RWPE2 (cell line): ENCODE measurements around the gene FAU.

Experiments
- ATAC-seq: fragments of 200-7000 bp; cut with Tn5 transposase; 3 replicates; pipeline ENCODE4 v1.9.1; 2021; ENCODE audit warnings: low read depth
- DNase-seq: peaks from one replicate; pipeline ENCODE4 v3.0.0-alpha.2; 2020; ENCODE audit warnings: low spot score
- H3K27ac ChIP-seq: fragments of 450-650 bp; 2 replicates; pipeline ENCODE4 v1.5.1; 2017; ENCODE audit warnings: mild to moderate bottlenecking; ENCODE audit not compliant: poor library complexity, severe bottlenecking
- H3K27me3 ChIP-seq: fragments of 250-450 bp; sonication (Bioruptor Pico); 2 replicates; pipeline ENCODE4 v1.5.1; 2021; ENCODE audit warnings: mild to moderate bottlenecking, moderate library complexity; ENCODE audit not compliant: insufficient read depth, poor library complexity, severe bottlenecking
- H3K36me3 ChIP-seq: fragments of 250-450 bp; sonication (Bioruptor Pico); 2 replicates; pipeline ENCODE4 v1.5.1; 2020; ENCODE audit warnings: low read depth, mild to moderate bottlenecking, moderate library complexity
- H3K4me1 ChIP-seq: fragments of 250-450 bp; sonication (Bioruptor Pico); 2 replicates; pipeline ENCODE4 v1.5.1; 2021; ENCODE audit warnings: mild to moderate bottlenecking, moderate library complexity; ENCODE audit not compliant: insufficient read depth, poor library complexity, severe bottlenecking
- H3K4me3 ChIP-seq: fragments of 250-450 bp; sonication (Bioruptor Pico); 2 replicates; pipeline ENCODE4 v1.5.1; 2021; ENCODE audit warnings: mild to moderate bottlenecking, moderate library complexity; ENCODE audit not compliant: severe bottlenecking
- H3K9me3 ChIP-seq: fragments of 250-450 bp; sonication (Bioruptor Pico); 2 replicates; pipeline ENCODE4 v1.5.1; 2021; ENCODE audit warnings: mild to moderate bottlenecking, moderate library complexity; ENCODE audit not compliant: severe bottlenecking
- CTCF ChIP-seq: fragments of 450-650 bp; IDR thresholded peaks from one replicate; pipeline ENCODE4 v1.5.1; 2017; ENCODE audit warnings: mild to moderate bottlenecking, moderate library complexity; ENCODE audit not compliant: poor library complexity, severe bottlenecking

Gene FAU

DNA sequence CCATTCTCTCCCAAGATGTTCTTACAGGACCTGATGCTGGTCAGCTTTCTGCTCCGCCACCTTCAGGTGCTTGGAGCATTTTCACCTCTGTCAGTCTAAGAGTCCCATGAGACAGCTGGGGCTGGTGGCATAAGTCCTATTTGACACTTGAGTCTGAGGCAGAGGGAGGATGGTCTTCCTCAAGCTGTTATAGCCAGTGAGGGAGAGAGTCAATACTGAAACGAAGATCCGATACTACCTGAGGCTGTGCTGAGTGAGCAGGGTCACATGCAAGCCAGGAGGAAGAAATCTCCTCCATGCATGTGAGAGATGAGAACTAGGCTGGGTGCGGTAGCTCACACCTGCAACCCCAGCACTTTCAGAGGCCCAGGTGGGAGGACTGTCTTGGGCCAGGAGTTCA, 32.3 kb downstream of the FAU start:
- ATAC-seq: no peak
- Histone ChIP-seq H3K4me1 (peaks cover 6% of the 10 kb centered on the region), H3K4me3 (no peak overlapping the region), H3K27me3 (no peaks in the 10 kb centered on the region), H3K36me3 (peaks cover 23% of the 10 kb centered on the region), H3K9me3 (no peaks in the 10 kb centered on the region), H3K27ac (no peak overlapping the region)
- no peak for DNase-seq
- no peak for TF ChIP-seq CTCF

- no peak for ATAC-seq
- H3K36me3 ChIP-seq: peaks cover 27% of the 10 kb centered on the region
- H3K4me3 ChIP-seq: no peak overlapping the region
- H3K9me3 ChIP-seq: no peaks in the 10 kb centered on the region
- no peaks in the 10 kb centered on the region for H3K27me3 ChIP-seq
- DNase-seq: no peak
- no peak overlapping the region for H3K27ac ChIP-seq
- H3K4me1 ChIP-seq: peaks cover 8% of the 10 kb centered on the region
- no peak for TF ChIP-seq CTCF
Measured at GRCh38 chr11:65087827-65088226, 34.1 kb downstream of the FAU start.

DNA sequence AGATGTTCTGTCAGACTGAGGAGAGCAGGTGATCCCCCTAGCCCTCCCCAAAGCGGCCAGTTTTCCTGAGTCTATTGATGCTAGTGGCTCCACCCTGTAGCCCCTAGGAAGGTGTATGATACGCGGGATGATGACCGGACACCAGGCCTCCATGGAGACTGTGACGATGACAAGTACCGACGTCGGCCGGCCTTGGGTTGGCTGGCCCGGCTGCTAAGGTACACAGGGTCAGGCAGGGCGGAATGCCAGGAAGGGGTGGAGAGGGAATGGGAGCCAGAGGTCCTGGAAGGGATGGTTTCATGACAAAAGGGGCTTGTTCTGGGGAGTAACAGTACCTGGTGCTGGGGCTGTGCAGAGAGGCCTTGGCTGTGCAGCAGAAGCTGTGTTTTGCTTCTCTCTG, 34.7 kb downstream of the FAU start:
- no peak for TF ChIP-seq CTCF
- H3K27ac ChIP-seq: no peak overlapping the region
- no peaks in the 10 kb centered on the region for H3K27me3 ChIP-seq
- peaks cover 33% of the 10 kb centered on the region for H3K36me3 ChIP-seq
- peaks cover 13% of the 10 kb centered on the region for H3K4me1 ChIP-seq
- no peak for ATAC-seq
- no peak overlapping the region for H3K4me3 ChIP-seq
- H3K9me3 ChIP-seq: no peaks in the 10 kb centered on the region
- no peak for DNase-seq

- no peaks in the 10 kb centered on the region for H3K27me3 ChIP-seq
- H3K36me3 ChIP-seq: peaks cover 37% of the 10 kb centered on the region
- no peak for TF ChIP-seq CTCF
- DNase-seq: no peak
- H3K27ac ChIP-seq: no peak overlapping the region
- H3K4me1 ChIP-seq: peaks cover 13% of the 10 kb centered on the region
- H3K4me3 ChIP-seq: no peak overlapping the region
- no peaks in the 10 kb centered on the region for H3K9me3 ChIP-seq
- ATAC-seq: no peak
Measured at GRCh38 chr11:65086809-65087208, 35.1 kb downstream of the FAU start.

- ATAC-seq (no peak), DNase-seq (no peak)
- Histone ChIP-seq H3K4me1 (peaks cover 13% of the 10 kb centered on the region), H3K36me3 (peaks cover 49% of the 10 kb centered on the region), H3K4me3 (no peak overlapping the region), H3K27me3 (no peaks in the 10 kb centered on the region), H3K27ac (no peak overlapping the region), H3K9me3 (no peaks in the 10 kb centered on the region)
- no peak for TF ChIP-seq CTCF
Measured at GRCh38 chr11:65085446-65085845, 36.5 kb downstream of the FAU start.
